ENCODE measurements around the gene ERC2. TPM values are rescaled to one million over a fixed set of nuclear protein-coding genes. Genes with fewer than 3 reads are reported as not detected.

ERC2 gene
- total and polyA plus RNA-seq, 2 of the 8 experiments (the other 6 are each of a cell fraction or from before 2014, with no cell fraction given) = 16.4 to 22.8 TPM

DNA sequence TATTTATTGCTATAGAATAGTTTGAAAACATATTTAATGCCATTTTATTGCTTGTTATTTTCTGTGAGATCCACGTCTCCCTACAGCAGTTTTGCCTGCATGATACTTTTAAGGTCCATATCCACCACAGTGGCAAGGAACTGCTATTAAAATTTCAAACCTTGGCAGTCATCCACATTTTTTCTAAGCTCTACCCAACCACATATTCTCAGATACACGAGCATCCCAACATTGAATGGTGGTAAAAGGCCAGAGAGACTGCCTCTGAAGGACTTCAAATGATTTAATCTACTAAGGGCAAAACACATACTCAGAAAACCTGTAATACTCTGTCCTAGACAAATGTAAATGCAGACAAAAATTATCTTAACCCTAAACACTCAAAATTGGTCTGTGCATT lies 173.1 kb downstream of the ERC2 start:
- H3K4me2 ChIP-seq (ENCODE audit: insufficient read depth in 1 of 2, low read depth in 2 of 2, low read length in 2 of 2) = no peak overlapping the region
- H3K4me1 ChIP-seq (replicated peaks in 1 of 4; ENCODE audit: control insufficient read depth in 3 of 4, insufficient read depth in 4 of 4, low read length in 3 of 4) = peaks cover 0 to 6% (median 0%) of the 10 kb centered on the region in 4 experiments; a peak in 1 of 7 replicates
- FAIRE-seq = no peak
- H3K27me3 ChIP-seq (replicated peaks in 1 of 4; ENCODE audit: control insufficient read depth in 3 of 4, extremely low read depth in 1 of 4, insufficient read depth in 3 of 4, low read length in 3 of 4) = no peaks in the 10 kb centered on the region
- H3K14ac ChIP-seq (ENCODE audit: insufficient read length) = no peak overlapping the region
- H2BK12ac ChIP-seq (ENCODE audit: low read depth, low read length) = no peak overlapping the region
- no peaks in the 10 kb centered on the region for H3K23me2 ChIP-seq (ENCODE audit: low read depth, low read length)
- H2AK5ac ChIP-seq (ENCODE audit: low read depth, low read length) = no peak overlapping the region
- H3K27ac ChIP-seq (ENCODE audit: low read depth, low read length) = no peak overlapping the region
- H2BK120ac ChIP-seq (replicated peaks; ENCODE audit: low read depth, low read length) = no peak overlapping the region
- H4K8ac ChIP-seq (ENCODE audit: extremely low read depth, insufficient read depth, low read length) = no peak overlapping the region
- peaks cover 0 to 5% (median 0%) of the 10 kb centered on the region in 4 experiments; a peak in 2 of 8 replicates for H3K36me3 ChIP-seq (ENCODE audit: control insufficient read depth in 2 of 4, insufficient read depth in 4 of 4, low read length in 3 of 4)
- H3K9ac ChIP-seq (replicated peaks in 1 of 4; ENCODE audit: extremely low read depth in 1 of 4, low read depth in 3 of 4, low read length in 3 of 4) = no peak overlapping the region
- no peak overlapping the region for H2AFZ ChIP-seq (ENCODE audit: low read length)
- H2BK5ac ChIP-seq (ENCODE audit: low read depth, low read length) = no peak overlapping the region
- H3K4ac ChIP-seq (replicated peaks; ENCODE audit: insufficient read length, low read depth, low read length) = no peak overlapping the region
- CTCF ChIA-PET (ENCODE audit: partially characterized antibody) = interaction anchor here (2.2 kb wide), 1 partner anchor 8 kb away, joined by 12 read pairs; no protein-coding TSS in a partner anchor
- no peak overlapping the region for H3K4me3 ChIP-seq (ENCODE audit: extremely low read depth in 1 of 4, insufficient read depth in 2 of 4, low read depth in 3 of 4, low read length in 4 of 4)
- no peak overlapping the region for H4K91ac ChIP-seq (replicated peaks; ENCODE audit: insufficient read length, low read length)
- WGBS, 2 experiments (ENCODE audit: extremely low coverage in 1 of 2, insufficient coverage in 1 of 2, insufficient read length in 1 of 2, insufficient replicate concordance in 2 of 2, low coverage in 1 of 2, low lambda C conversion rate in 2 of 2, missing lambda C conversion rate in 1 of 2) = 88% methylated on average over 2 of the region's 2 CpGs; no CpG with 5 or more reads in 1 of the 2 experiments
- no peaks in the 10 kb centered on the region; a peak in 1 of 4 replicates for H3K9me3 ChIP-seq (ENCODE audit: insufficient read depth in 2 of 2, low read depth in 1 of 2, low read length in 1 of 2)
- H4K5ac ChIP-seq (ENCODE audit: insufficient read length, low read depth, low read length) = no peak overlapping the region
- H3K79me1 ChIP-seq (ENCODE audit: low read depth, low read length) = no peaks in the 10 kb centered on the region
- H3K79me2 ChIP-seq (ENCODE audit: control insufficient read depth in 1 of 2, insufficient read depth in 2 of 2, low read length in 2 of 2) = no peaks in the 10 kb centered on the region
- no peaks in the 10 kb centered on the region for H4K20me1 ChIP-seq (replicated peaks in 1 of 2; ENCODE audit: control insufficient read depth in 1 of 2, insufficient read depth in 2 of 2, low read length in 2 of 2)
- POLR2A ChIA-PET (ENCODE audit: partially characterized antibody) = no interaction called here
- H3K23ac ChIP-seq (ENCODE audit: insufficient read length) = no peak overlapping the region
- H3K18ac ChIP-seq (ENCODE audit: extremely low read depth, low read length) = no peak overlapping the region
- no peak overlapping the region for H3K56ac ChIP-seq (replicated peaks; ENCODE audit: insufficient read length, low read depth, low read length)
- H2BK20ac ChIP-seq (ENCODE audit: low read length) = no peak overlapping the region
- no peak overlapping the region for H2BK15ac ChIP-seq (ENCODE audit: low read length)
- DNase-seq (ENCODE audit: low read depth in 1 of 2, low spot score in 2 of 2) = no peak
- TF ChIP-seq ZNF274 (IDR thresholded peaks at IDR 0.05; ENCODE audit: borderline replicate concordance, extremely low read depth, low read length) (no peak), SAP30 (IDR thresholded peaks at IDR 0.05; ENCODE audit: insufficient read depth, insufficient replicate concordance, low read length) (no peak), SP2 (IDR thresholded peaks at IDR 0.05; ENCODE audit: low read length) (no peak), JUND (IDR thresholded peaks at IDR 0.05; ENCODE audit: low read length) (no peak), HDAC2 (IDR thresholded peaks at IDR 0.05; ENCODE audit: borderline replicate concordance in 1 of 2, low read depth in 2 of 2, low read length in 2 of 2) (no peak), KDM5A (IDR thresholded peaks at IDR 0.05; ENCODE audit: low read length) (no peak)
- TF ChIP-seq, protein P1, sequence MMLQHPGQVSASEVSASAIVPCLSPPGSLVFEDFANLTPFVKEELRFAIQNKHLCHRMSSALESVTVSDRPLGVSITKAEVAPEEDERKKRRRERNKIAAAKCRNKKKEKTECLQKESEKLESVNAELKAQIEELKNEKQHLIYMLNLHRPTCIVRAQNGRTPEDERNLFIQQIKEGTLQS (IDR thresholded peaks at IDR 0.05; ENCODE audit: insufficient read depth, low read depth, low read length) = no peak

Data from H1 (cell line).